Heart left ventricle (tissue), 16 donors: Measurements from ENCODE around the gene PILRA. TPM values are rescaled to one million over a fixed set of nuclear protein-coding genes. Genes with fewer than 3 reads are reported as not detected.

ENCODE experiments used
- ATAC-seq, 4 donors: fragments of 200-7000 bp; cut with Tn5 transposase; one replicate each; pipeline ENCODE4 v1.9.1; 2020 to 2022; ENCODE audit warnings: moderate library complexity in 4 of 4, mild to moderate bottlenecking in 3 of 4, moderate number of reproducible peaks in 1 of 4
- DNase-seq, 5 donors: peaks; one replicate each; pipeline ENCODE4 v3.0.0-alpha.2; 2020
- H3K27ac ChIP-seq, 12 donors: fragments of 200-600 bp; sonication (generic) in 4 of 12; one replicate each; pipeline versions ENCODE4 v1.5.0 to v1.8.0; 2016 to 2022; ENCODE audit warnings: mild to moderate bottlenecking in 2 of 12
- H3K27me3 ChIP-seq, 9 donors: fragments of 200-600 bp; sonication (generic) in 2 of 9; one replicate each; pipeline versions ENCODE4 v1.5.1 to v1.8.0; 2016 to 2022; ENCODE audit warnings: mild to moderate bottlenecking in 3 of 9
- H3K36me3 ChIP-seq, 9 donors: fragments of 200-600 bp; sonication (generic) in 2 of 9; one replicate each; pipeline versions ENCODE4 v1.5.0 to v1.8.0; 2018 to 2022; ENCODE audit warnings: mild to moderate bottlenecking in 2 of 9
- H3K4me1 ChIP-seq, 12 donors: fragments of 200-600 bp; sonication (generic) in 4 of 12; one replicate each; pipeline versions ENCODE4 v1.5.0 to v1.8.0; 2016 to 2022; ENCODE audit warnings: mild to moderate bottlenecking in 3 of 12
- H3K4me3 ChIP-seq, 12 donors: fragments of 200-600 bp; sonication (generic) in 4 of 12; one replicate each; pipeline versions ENCODE4 v1.5.0 to v1.8.0; 2017 to 2022; ENCODE audit warnings: mild to moderate bottlenecking in 9 of 12, moderate library complexity in 4 of 12
- H3K9me3 ChIP-seq, 12 donors: fragments of 200-600 bp; sonication (generic) in 4 of 12; one replicate each; pipeline versions ENCODE4 v1.5.0 to v1.8.0; 2016 to 2022; ENCODE audit warnings: mild to moderate bottlenecking in 1 of 12
- POLR2A ChIP-seq, 2 donors: fragments of 450-650 bp; IDR thresholded peaks; one replicate each; pipeline ENCODE4 v1.6.1; 2017; ENCODE audit warnings: antibody characterized with exemption in 2 of 2, mild to moderate bottlenecking in 2 of 2, moderate library complexity in 2 of 2
- WGBS, 4 donors: extraction: QIAGEN DNeasy Blood & Tissue Kit in 2 of 4; methylation state at CpG; one replicate each; pipeline versions ENCODE4 v1.1.5 to v1.1.7; 2013 to 2018; 5-methylcytosine and 5-hydroxymethylcytosine counted together
- intact Hi-C, 10 donors: fragments of 100-400 bp; cut with DNase I; formaldehyde crosslinking; loops; one replicate each; pipeline versions ENCODE4 v1.11.1 to v1.14.2; 2022
- polyA plus RNA-seq, 2 donors: library from polyadenylated mRNA; stranded (reverse); fragments of 200-250 nt; gene quantifications; one replicate each; pipeline ENCODE4 v1.2.3, GENCODE V29; 2013
- total RNA-seq, 9 donors: library from RNA; depleted of rRNA in 2 of 9; stranded (reverse); fragments of >200 nt in 2 of 9; fragmentation: NEBNext Ultra II Directional in 3 of 9; extraction: Animal tissue kit (Norgen Biotek cat#: 25700) in 3 of 9; gene quantifications; one replicate each; pipeline versions ENCODE4 v1.1.0 to v1.2.4, GENCODE V29; 2016 to 2023
- TF ChIP-seq, protein P1 (sequence below), 12 donors: fragments of 200-600 bp; sonication (generic) in 4 of 12; IDR thresholded peaks; one replicate each; pipeline versions ENCODE4 v1.5.0 to v1.8.0; 2018 to 2022; ENCODE audit warnings: antibody characterized with exemption in 12 of 12, mild to moderate bottlenecking in 5 of 12
- donor health status: ischemic (EF 13 %, LVEDD 7.1; RV severe dilation, severe dysfunction).
- donor health status: healthy with polysubstance abuse.
- donor health status: DM: no; HTN: yes; CAD: no.
- donor health status: DM: no; HTN: no; CAD: no.
- donor health status: ischemic (EF 25% LVEDD 6.9; RV normal size, moderate dysfunction).
- donor health status: ischemic (EF 25% LVEDD 5.7; RV mildly dilated, moderate dysfunction).
- donor health status: healthy.
- donor health status: DM: yes; HTN: yes; CAD: no.
- donor health status: ischemic (EF 35%, LVEDD 5.7; RV mildly dilated, moderate dysfunction).
- donor health status: nonischemic (EF 11% LVEDD 7.7; RV severe dilation, severe dysfunction).
- donor health status: DM: yes; HTN: yes; CAD: no.
- donor health status: PGD.
- donor health status: ischemic (EF 29% LVEDD 5.4; RV normal size, mild dysfunction).
- donor health status: nonischemic (EF 23%, LVEDD 6.1; RV moderate dilation, normal function).

PILRA gene
- total and polyA plus RNA-seq, 11 donors = 0.69 to 30.5 (median 3.4) TPM

DNA sequence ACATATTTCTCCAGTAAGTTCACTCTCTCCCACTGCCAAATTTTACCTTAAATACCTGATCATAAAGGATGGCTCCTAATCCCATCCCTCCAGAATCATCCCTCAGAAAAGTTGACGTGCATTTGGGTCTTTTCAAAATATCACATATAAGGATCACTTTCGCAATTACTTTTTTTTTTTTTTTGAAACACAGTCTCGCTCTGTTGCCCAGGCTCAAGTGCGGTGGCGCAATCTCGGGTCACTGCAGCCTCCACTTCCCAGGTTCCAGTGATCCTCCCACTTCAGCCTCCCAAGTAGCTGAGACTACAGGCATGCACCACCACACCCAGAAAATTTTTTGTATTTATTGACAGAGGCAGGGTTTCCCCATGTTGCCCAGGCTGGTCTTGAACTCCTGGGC, 37.8 kb downstream of the PILRA start:
- H3K4me1 ChIP-seq = peaks cover 0 to 8% (median 0%) of the 10 kb centered on the region in 12 donors

DNA sequence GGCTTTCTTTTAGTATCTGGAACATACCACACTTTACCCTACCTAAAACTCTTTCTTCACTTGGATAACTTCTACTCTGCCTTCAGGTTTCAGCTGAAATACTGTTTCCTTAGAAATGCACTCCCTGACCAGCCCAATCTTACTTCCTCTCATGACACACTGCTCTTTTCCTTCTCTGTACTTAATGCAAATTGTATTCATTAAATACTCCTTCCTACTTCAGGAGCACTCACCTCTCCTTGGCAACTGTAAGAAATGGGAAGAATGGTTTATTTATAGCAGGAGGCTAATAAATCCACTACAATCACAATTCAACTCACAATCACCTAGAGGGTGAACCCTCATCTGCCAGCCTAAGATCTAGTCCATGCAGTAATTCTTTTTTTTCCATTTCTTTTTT, 40.1 kb downstream of the PILRA start:
- Histone ChIP-seq H3K27me3 (no peaks in the 10 kb centered on the region), H3K9me3 (no peaks in the 10 kb centered on the region), H3K27ac (no peak overlapping the region), H3K4me3 (no peak overlapping the region), H3K4me1 (peaks cover 0 to 8% (median 0%) of the 10 kb centered on the region in 12 donors), H3K36me3 (no peaks in the 10 kb centered on the region)
- TF ChIP-seq POLR2A (IDR thresholded peaks at IDR 0.05) = no peak
- TF ChIP-seq, protein P1, sequence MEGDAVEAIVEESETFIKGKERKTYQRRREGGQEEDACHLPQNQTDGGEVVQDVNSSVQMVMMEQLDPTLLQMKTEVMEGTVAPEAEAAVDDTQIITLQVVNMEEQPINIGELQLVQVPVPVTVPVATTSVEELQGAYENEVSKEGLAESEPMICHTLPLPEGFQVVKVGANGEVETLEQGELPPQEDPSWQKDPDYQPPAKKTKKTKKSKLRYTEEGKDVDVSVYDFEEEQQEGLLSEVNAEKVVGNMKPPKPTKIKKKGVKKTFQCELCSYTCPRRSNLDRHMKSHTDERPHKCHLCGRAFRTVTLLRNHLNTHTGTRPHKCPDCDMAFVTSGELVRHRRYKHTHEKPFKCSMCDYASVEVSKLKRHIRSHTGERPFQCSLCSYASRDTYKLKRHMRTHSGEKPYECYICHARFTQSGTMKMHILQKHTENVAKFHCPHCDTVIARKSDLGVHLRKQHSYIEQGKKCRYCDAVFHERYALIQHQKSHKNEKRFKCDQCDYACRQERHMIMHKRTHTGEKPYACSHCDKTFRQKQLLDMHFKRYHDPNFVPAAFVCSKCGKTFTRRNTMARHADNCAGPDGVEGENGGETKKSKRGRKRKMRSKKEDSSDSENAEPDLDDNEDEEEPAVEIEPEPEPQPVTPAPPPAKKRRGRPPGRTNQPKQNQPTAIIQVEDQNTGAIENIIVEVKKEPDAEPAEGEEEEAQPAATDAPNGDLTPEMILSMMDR (IDR thresholded peaks at IDR 0.05) = no peak
- intact Hi-C loops = loop anchor here in 1 of 10 donors (10.0 kb wide), 1 partner anchor 59 kb away; the partner anchor contains the start of gene PILRB
- DNase-seq (no peak), ATAC-seq (no peak)

More for the DNA sequence above, 37.8 kb downstream of the PILRA start:
- Histone ChIP-seq H3K27ac (no peak overlapping the region), H3K27me3 (no peaks in the 10 kb centered on the region), H3K9me3 (no peaks in the 10 kb centered on the region), H3K4me3 (no peak overlapping the region), H3K36me3 (no peaks in the 10 kb centered on the region)
- ATAC-seq (no peak), DNase-seq (no peak)
- TF ChIP-seq POLR2A (IDR thresholded peaks at IDR 0.05) = no peak
- TF ChIP-seq, protein P1 (IDR thresholded peaks at IDR 0.05) = no peak
- WGBS, 4 donors = 94 to 97% (median 97%) methylated on average over 6 of the region's 6 CpGs
- intact Hi-C loops = loop anchor here in 1 of 10 donors (10.0 kb wide), 1 partner anchor 56 kb away; the partner anchor contains the start of gene PILRB

DNA sequence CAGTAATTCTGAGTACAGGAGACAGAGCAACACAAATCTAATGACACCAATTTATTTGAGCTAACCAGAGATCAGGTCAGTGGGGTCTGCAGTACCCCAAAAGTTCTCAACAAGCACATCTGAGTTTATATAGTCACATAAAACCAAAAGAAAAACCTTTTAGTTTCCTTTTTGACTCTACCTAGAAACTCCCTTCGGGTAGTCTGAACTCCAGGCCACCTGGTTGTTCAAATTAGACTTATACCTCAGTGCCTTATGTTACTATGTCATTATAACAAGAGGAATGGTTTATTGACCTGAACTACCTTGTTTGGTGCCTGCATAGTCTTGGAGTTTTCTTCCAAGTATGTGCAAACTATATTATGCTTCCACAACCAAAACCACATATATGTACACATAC, 40.6 kb downstream of the PILRA start:
- peaks cover 0 to 8% (median 0%) of the 10 kb centered on the region in 12 donors for H3K4me1 ChIP-seq
- WGBS, 4 donors = 89 to 100% (median 98%) methylated on average over 1 of the region's 1 CpG
- H3K27me3 ChIP-seq = no peaks in the 10 kb centered on the region
- no peak for ATAC-seq
- intact Hi-C loops = loop anchor here in 1 of 10 donors (10.0 kb wide), 1 partner anchor 59 kb away; the partner anchor contains the start of gene PILRB
- H3K27ac ChIP-seq = no peak overlapping the region
- H3K9me3 ChIP-seq = no peaks in the 10 kb centered on the region
- TF ChIP-seq, protein P1 (IDR thresholded peaks at IDR 0.05) = no peak
- no peak for TF ChIP-seq POLR2A (IDR thresholded peaks at IDR 0.05)
- DNase-seq = no peak
- no peak overlapping the region for H3K4me3 ChIP-seq
- H3K36me3 ChIP-seq = peaks cover 0 to 1% (median 0%) of the 10 kb centered on the region in 9 donors

DNA sequence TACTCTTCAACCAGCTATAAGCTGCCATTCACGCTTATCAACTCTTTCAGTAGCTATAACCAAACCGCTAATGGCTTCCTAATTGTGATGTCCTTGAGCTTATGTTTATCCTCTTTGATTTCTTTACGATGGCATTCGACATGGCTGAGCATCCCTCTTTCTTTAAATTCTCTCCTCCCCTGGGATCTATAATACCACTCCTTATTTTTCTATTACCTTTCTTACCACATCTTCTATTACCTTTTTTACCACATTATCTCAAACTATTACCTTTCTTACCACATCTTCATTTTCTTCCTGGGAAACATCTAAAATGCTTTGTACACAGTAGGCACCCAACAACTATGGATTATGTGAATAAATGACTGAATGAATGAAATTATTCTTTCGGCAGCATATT, 42.2 kb downstream of the PILRA start:
- ATAC-seq = no peak
- 91 to 95% (median 95%) methylated on average over 5 of the region's 5 CpGs for WGBS, 4 donors
- no peaks in the 10 kb centered on the region for H3K9me3 ChIP-seq
- TF ChIP-seq, protein P1 (IDR thresholded peaks at IDR 0.05) = no peak
- no peak for TF ChIP-seq POLR2A (IDR thresholded peaks at IDR 0.05)
- H3K27me3 ChIP-seq = no peaks in the 10 kb centered on the region
- peaks cover 0 to 8% (median 0%) of the 10 kb centered on the region in 12 donors for H3K4me1 ChIP-seq
- no peak overlapping the region for H3K27ac ChIP-seq
- no peak overlapping the region for H3K4me3 ChIP-seq
- intact Hi-C loops = loop anchor here in 1 of 10 donors (10.0 kb wide), 1 partner anchor 61 kb away; the partner anchor contains the start of gene PILRB
- DNase-seq = no peak
- H3K36me3 ChIP-seq = peaks cover 0 to 3% (median 0%) of the 10 kb centered on the region in 9 donors
